ENCODE measurements around the gene AMN1.

- TF ChIP-seq, protein P1, sequence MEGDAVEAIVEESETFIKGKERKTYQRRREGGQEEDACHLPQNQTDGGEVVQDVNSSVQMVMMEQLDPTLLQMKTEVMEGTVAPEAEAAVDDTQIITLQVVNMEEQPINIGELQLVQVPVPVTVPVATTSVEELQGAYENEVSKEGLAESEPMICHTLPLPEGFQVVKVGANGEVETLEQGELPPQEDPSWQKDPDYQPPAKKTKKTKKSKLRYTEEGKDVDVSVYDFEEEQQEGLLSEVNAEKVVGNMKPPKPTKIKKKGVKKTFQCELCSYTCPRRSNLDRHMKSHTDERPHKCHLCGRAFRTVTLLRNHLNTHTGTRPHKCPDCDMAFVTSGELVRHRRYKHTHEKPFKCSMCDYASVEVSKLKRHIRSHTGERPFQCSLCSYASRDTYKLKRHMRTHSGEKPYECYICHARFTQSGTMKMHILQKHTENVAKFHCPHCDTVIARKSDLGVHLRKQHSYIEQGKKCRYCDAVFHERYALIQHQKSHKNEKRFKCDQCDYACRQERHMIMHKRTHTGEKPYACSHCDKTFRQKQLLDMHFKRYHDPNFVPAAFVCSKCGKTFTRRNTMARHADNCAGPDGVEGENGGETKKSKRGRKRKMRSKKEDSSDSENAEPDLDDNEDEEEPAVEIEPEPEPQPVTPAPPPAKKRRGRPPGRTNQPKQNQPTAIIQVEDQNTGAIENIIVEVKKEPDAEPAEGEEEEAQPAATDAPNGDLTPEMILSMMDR (IDR thresholded peaks at IDR 0.05; ENCODE audit: low read length): no peak
- no peak for TF ChIP-seq EZH2 (optimal IDR thresholded peaks at IDR 0.05; ENCODE audit: low read depth, low read length)
- TF ChIP-seq EZH2phosphoT487 (IDR thresholded peaks at IDR 0.05; ENCODE audit: low read length): no peak
Measured at GRCh38 chr12:31655208-31655607, 73.6 kb downstream of the AMN1 start.
